ENCODE data around the gene COX4I2.
"Not testable (repeated sequence)": the region's sequence is repeated elsewhere in the genome, so short reads cannot be mapped to it uniquely, and the experiment has no call there.

Gene COX4I2

DNA sequence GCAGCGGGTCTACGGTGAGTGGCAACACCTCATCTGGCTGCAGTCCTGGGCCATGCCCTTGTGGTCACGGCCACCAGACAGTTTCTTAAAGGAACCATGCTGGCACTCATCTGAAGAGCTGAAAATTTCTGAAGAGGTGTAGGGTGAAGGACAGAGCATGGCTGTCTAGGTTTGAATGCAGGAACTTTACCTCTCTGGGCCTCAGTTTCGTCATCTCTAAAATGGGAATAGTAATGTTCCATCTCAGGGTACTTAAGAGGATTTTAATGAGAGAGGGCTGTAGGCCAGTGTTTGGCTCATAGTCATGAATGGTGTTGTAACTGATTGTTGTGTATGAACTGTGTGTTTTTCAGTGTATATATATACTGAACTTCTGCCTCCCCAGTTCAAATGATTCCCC is 5.8 kb downstream of the COX4I2 start:
- no peaks in the 10 kb centered on the region for H3K9me3 ChIP-seq (replicated peaks; ENCODE audit: insufficient read depth, low read length)
- no peak overlapping the region for H2AFZ ChIP-seq (ENCODE audit: low read length)
- TF ChIP-seq EZH2phosphoT487 (IDR thresholded peaks at IDR 0.05; ENCODE audit: low read length) (no peak), EZH2 (optimal IDR thresholded peaks at IDR 0.05; ENCODE audit: low read depth, low read length) (no peak), CTCF (IDR thresholded peaks at IDR 0.05; ENCODE audit: low read length) (no peak)
- no peaks in the 10 kb centered on the region for H3K27me3 ChIP-seq (replicated peaks; ENCODE audit: insufficient read depth, low read length)
- H3K4me1 ChIP-seq (ENCODE audit: low read length), result no peaks in the 10 kb centered on the region
- H3K79me2 ChIP-seq (ENCODE audit: low read length), result no peaks in the 10 kb centered on the region
- no peaks in the 10 kb centered on the region for H3K9me2 ChIP-seq (replicated peaks; ENCODE audit: insufficient read depth, low read length)
- H3K4me3 ChIP-seq (ENCODE audit: low read length), result no peak overlapping the region
- H3K36me3 ChIP-seq (replicated peaks; ENCODE audit: insufficient read depth, low read length), result no peaks in the 10 kb centered on the region
- DNase-seq, result no peak
- no peak overlapping the region for H3K27ac ChIP-seq (ENCODE audit: low read length)
- no peak overlapping the region for H3K4me2 ChIP-seq (ENCODE audit: low read depth, low read length)
- H3K9ac ChIP-seq (ENCODE audit: low read length), result no peak overlapping the region
- no peaks in the 10 kb centered on the region for H3F3A ChIP-seq (ENCODE audit: insufficient read depth, low read length)
- H4K20me1 ChIP-seq (ENCODE audit: insufficient read depth, low read length), result no peaks in the 10 kb centered on the region

GRCh38 chr20:31644701-31645100 is 7.0 kb downstream of the COX4I2 start:
- no peaks in the 10 kb centered on the region for H3K27me3 ChIP-seq (replicated peaks; ENCODE audit: insufficient read depth, low read length)
- no peak overlapping the region for H2AFZ ChIP-seq (ENCODE audit: low read length)
- H3K4me2 ChIP-seq (ENCODE audit: low read depth, low read length), result no peak overlapping the region
- H3K9me3 ChIP-seq (replicated peaks; ENCODE audit: insufficient read depth, low read length), result no peaks in the 10 kb centered on the region
- H3K4me3 ChIP-seq (ENCODE audit: low read length), result no peak overlapping the region
- H3K9ac ChIP-seq (ENCODE audit: low read length), result no peak overlapping the region
- DNase-seq, result no peak
- H3K4me1 ChIP-seq (ENCODE audit: low read length), result no peaks in the 10 kb centered on the region
- no peaks in the 10 kb centered on the region for H3K79me2 ChIP-seq (ENCODE audit: low read length)
- H3F3A ChIP-seq (ENCODE audit: insufficient read depth, low read length), result no peaks in the 10 kb centered on the region
- no peaks in the 10 kb centered on the region for H3K36me3 ChIP-seq (replicated peaks; ENCODE audit: insufficient read depth, low read length)
- no peaks in the 10 kb centered on the region for H4K20me1 ChIP-seq (ENCODE audit: insufficient read depth, low read length)
- TF ChIP-seq EZH2 (optimal IDR thresholded peaks at IDR 0.05; ENCODE audit: low read depth, low read length) (no peak), CTCF (IDR thresholded peaks at IDR 0.05; ENCODE audit: low read length) (no peak), EZH2phosphoT487 (IDR thresholded peaks at IDR 0.05; ENCODE audit: low read length) (no peak)
- no peak overlapping the region for H3K27ac ChIP-seq (ENCODE audit: low read length)
- no peaks in the 10 kb centered on the region for H3K9me2 ChIP-seq (replicated peaks; ENCODE audit: insufficient read depth, low read length)

DNA sequence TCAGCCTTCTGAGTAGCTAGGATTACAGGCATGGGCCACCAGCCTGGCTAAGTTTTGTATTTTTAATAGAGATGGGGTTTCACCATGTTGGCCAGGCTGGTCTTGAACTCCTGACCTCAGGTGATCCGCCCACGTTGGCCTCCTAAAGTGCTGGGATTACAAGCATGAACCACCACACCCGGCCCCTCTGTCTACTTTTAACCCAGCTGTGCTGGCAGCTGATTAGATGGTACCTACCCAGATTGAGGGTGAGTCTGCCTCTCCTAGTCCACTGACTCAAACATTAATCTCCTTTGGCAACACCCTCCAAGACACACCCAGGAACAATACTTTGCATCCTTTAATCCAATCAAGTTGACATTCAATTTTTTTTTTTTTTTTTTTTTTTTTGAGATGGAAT is 10.4 kb downstream of the COX4I2 start:
- not testable (repeated sequence) for H3K27ac ChIP-seq (ENCODE audit: low read length); DNase-seq; H4K20me1 ChIP-seq (ENCODE audit: insufficient read depth, low read length); H3K4me3 ChIP-seq (ENCODE audit: low read length); H3K9me3 ChIP-seq (replicated peaks; ENCODE audit: insufficient read depth, low read length); H3K4me1 ChIP-seq (ENCODE audit: low read length); H2AFZ ChIP-seq (ENCODE audit: low read length); H3K4me2 ChIP-seq (ENCODE audit: low read depth, low read length); H3K27me3 ChIP-seq (replicated peaks; ENCODE audit: insufficient read depth, low read length); H3K36me3 ChIP-seq (replicated peaks; ENCODE audit: insufficient read depth, low read length); H3K9ac ChIP-seq (ENCODE audit: low read length); H3K79me2 ChIP-seq (ENCODE audit: low read length); H3K9me2 ChIP-seq (replicated peaks; ENCODE audit: insufficient read depth, low read length); H3F3A ChIP-seq (ENCODE audit: insufficient read depth, low read length)

DNA sequence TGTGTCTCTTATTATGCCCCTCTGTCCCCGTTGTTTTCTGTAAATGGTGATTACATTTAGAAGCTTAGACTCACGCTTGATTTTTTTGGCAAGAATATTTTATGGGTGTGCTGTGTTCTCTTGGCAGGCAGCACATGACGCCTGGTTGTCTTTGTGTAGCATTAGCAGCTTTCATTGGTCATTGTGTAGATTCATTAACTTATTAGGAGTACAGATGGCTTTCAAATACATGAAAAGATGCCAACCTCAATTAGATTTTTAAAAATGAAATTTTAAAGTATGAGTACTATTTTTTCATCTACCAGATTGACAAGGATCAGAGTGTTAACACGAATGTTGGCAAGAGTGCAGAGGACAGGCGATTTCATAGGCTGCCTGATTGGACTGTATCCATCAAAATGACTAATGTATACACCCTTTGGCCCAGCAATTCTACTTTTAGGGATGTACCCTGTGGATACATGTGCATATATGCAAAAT is 15.2 kb downstream of the COX4I2 start:
- no peak overlapping the region for H2AFZ ChIP-seq (ENCODE audit: low read length)
- H3K9me2 ChIP-seq (replicated peaks; ENCODE audit: insufficient read depth, low read length), result no peaks in the 10 kb centered on the region
- H3K4me1 ChIP-seq (ENCODE audit: low read length), result no peaks in the 10 kb centered on the region
- no peaks in the 10 kb centered on the region for H3K79me2 ChIP-seq (ENCODE audit: low read length)
- no peak overlapping the region for H3K4me3 ChIP-seq (ENCODE audit: low read length)
- no peak for TF ChIP-seq EZH2phosphoT487 (IDR thresholded peaks at IDR 0.05; ENCODE audit: low read length)
- TF ChIP-seq CTCF (IDR thresholded peaks at IDR 0.05; ENCODE audit: low read length), result no peak
- TF ChIP-seq EZH2 (optimal IDR thresholded peaks at IDR 0.05; ENCODE audit: low read depth, low read length), result no peak
- no peaks in the 10 kb centered on the region for H4K20me1 ChIP-seq (ENCODE audit: insufficient read depth, low read length)
- H3K36me3 ChIP-seq (replicated peaks; ENCODE audit: insufficient read depth, low read length), result no peaks in the 10 kb centered on the region
- no peaks in the 10 kb centered on the region for H3K9me3 ChIP-seq (replicated peaks; ENCODE audit: insufficient read depth, low read length)
- H3K9ac ChIP-seq (ENCODE audit: low read length), result no peak overlapping the region
- 0 out of 2 replicates have a peak, but pooled peaks cover 6% of the 10 kb centered on the region for H3F3A ChIP-seq (ENCODE audit: insufficient read depth, low read length)
- no peak overlapping the region for H3K4me2 ChIP-seq (ENCODE audit: low read depth, low read length)
- H3K27me3 ChIP-seq (replicated peaks; ENCODE audit: insufficient read depth, low read length), result no peaks in the 10 kb centered on the region
- no peak for DNase-seq
- H3K27ac ChIP-seq (ENCODE audit: low read length), result no peak overlapping the region

All from MM.1S (cell line).